GM18508 (cell line): ENCODE data around the gene OSBPL1A.
"Not testable (repeated sequence)": the region's sequence is repeated elsewhere in the genome, so short reads cannot be mapped to it uniquely, and the experiment has no call there.

Experiments
- ATAC-seq: cut with Tn5 transposase; IDR thresholded peaks from one replicate; pipeline ENCODE4 v1.9.1; 2021; ENCODE audit warnings: moderate number of reproducible peaks; ENCODE audit not compliant: insufficient read depth, unreplicated experiment

The OSBPL1A gene

DNA sequence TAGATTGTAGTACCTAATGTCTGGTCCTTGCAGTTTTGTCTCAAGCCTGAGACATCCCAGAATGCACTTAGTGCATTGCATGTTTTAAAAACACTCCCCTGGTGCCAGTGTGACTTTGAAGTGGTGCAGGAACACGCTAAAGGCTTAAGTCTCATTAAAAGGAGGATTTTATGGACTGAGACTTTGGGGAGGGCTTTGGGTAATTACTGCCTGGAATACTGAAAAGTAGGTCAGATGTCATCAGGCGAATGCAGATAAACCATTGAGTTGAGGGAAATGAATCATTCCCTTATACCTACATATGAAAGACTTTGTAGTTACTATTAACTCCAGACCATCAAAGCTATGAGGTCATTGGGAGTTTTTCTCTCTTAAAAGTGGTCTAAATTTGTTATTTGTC lies 3.0 kb upstream of the OSBPL1A start:
- no peak for ATAC-seq

DNA sequence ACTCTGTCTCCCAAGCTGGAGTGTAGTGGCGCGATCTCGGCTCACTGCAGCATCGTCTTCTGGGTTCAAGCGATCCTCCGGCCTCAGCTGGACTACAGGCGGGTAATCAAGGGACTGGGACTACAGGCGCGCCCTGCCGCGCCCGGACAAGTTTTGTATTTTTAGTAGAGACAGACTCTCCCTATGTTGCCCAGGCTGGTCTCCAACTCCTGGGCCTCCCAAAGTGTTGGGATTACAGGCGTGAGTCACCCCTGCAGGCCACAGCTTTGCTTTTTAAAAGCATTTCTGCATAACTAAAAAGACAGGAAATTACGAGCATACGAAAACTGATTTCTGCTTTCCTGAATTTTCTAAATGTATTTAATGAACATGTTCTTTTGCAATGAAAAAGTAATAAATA lies 916 bp upstream of the OSBPL1A start:
- no peak for ATAC-seq

DNA sequence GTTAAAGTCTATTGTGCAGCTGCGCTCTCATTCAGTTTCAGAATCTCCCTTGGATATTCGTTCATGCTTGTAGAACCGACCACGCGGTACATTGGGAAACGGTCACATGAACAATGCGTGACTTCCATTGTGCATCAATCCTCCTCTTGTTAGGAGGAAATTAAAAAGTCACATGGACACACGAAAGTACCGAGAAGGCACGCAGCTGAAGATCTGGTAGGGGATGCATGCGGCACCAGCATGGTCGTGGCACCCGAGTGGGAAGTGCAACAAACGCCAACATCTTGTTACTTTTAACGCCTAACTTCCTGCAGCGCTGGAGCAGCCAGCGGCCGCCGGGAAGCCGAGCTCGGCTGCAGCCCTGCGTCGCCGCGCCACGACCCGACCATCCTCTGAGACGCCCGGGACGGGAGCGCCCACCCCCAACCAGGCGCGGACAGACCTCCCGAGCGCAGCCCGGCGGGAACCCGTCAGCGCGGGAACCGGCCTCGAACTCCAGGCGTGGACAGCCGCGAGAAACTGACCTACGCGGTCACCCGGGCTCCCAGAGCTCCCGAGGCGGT lies 412 bp downstream of the OSBPL1A start:
- no peak for ATAC-seq

DNA sequence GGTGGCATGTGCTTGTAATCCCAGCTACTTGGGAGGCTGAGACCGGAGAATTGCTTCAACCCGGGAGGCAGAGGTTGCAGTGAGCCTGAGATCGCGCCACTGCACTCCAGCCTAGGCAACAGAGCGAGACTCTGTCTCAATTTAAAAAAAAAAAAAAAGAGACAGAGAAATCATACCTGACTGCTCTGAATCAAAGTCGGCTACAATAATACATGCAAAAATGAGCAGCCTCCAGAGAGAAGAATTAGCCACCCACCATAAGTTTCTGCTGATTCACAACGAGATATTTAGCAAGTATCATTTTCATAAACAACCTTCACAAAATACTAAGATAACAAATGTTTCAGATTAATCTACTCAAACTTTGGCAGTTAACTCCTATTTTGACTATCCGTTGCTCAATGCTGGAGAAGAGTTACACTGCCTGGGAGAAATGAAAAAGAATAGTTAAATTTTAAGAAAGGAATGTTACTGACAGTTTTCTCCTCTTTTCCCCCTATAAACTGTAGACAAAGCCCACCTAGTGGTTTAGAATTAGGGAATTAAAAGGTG lies 1.5 kb downstream of the OSBPL1A start:
- no peak for ATAC-seq

DNA sequence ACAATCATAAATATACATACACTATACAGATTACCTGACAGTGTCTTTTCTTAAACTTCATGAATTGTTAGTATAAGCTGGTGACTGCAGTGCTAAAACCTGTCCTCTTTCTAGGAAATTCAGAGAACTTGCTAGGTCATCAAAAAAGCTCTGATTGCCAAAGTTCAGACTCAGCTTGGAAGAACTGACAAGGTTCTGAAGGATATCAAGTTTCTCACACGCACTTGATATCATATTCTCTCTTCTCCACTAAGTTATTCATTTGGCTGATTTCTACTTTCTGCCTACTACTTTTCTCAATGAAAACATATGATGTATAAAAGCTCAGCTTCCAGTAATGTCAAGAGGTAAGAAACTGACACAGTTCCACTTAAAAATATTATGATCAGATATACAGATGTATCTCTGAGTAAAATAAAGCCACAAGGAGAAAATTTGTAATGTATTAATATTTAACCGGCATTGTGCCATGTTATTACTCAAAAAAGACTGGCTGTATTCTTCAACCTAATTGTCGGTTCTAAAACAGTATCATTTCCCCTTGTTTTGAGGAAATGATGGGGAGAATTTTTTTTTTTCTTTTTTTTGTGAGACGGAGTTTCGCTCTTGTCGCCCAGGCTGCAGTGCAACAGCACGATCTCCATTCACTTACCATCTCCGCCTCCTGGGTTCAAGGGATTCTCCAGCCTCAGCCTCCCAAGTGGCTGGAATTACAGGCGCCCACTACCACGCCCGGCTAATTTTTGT lies 2.4 kb downstream of the OSBPL1A start:
- ATAC-seq, result no peak

DNA sequence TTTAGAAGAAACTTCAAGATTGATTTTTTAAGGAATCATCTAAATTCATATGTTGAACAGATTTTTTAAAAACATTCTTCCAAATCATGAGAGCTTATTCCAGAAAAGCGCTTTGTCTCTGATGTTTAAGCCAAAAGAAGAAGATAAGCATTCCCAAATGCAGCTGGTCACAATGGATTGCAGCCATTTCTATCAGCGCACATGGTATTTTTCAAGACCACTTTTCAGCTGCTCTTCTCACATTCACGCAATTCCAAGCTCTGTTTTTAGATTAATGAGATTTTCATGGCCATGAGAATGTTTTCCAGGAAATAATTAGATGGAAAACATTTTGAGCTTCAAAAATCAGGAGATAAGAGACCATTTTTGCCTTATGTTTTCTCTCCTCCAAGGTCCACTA lies 8.7 kb downstream of the OSBPL1A start:
- ATAC-seq, result no peak

DNA sequence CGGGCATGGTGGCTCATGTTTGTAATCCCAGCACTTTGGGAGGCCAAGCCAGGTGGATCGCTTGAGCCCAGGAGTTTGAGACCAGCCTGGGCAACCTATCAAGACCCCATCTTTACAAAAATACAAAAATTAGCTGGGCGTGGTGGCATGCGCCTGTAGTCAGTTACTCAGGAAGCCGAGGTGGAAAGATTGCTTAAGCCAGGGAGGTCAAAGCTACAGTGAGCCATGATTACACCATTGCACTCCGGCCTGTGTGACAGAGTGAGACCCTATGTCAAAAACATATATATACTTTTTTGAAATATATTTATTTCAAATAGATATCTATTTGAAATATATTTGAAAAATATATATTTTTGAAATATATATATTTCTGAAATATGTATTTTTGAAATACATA lies 10.9 kb downstream of the OSBPL1A start:
- no peak for ATAC-seq

DNA sequence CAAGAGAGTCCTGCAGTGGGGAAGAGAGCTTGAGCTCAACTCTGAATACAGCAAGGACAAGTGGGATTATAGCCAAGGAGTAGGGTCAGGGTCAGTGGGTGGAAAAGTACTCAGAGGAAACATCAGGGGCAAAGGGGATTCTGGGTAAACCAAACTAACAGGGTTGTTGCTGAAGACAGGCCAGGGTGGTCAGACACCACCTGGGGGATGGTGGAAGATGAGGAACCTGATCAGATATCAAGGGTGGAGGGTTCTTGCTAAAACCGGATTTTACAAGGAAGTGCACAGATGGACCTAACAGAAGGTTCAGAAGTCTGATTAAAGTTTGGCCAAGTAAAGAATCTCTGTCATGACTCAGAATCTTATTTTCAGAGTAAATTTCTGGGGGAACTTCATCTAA lies 16.5 kb downstream of the OSBPL1A start:
- no peak for ATAC-seq

DNA sequence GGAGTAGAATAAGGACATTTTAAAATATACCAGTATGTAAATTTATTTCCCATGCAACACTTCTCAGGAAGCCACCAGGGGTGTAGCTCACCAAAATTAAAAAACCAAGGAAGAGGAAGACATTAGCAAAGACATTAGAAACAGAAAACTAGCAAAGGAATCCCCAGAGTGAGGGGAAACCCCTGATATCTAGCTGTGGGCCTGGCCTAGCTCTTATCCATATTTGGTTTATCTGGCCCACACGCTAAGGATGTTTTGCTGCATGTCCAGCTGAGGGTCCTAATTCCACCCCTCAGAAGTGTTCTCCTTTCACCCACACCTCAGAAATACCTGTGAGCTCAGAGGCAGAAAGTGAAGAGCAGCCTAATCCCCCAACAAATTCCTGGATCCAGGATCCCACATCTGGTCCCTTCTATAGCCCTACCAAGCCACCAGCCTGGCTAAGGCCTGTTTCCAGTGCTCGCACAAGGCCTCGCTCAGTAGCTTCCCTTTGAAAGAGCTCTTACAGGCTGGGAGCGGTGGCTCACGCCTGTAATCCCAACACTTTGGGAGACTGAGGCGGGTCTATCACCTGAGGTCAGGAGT lies 17.4 kb downstream of the OSBPL1A start:
- no peak for ATAC-seq

DNA sequence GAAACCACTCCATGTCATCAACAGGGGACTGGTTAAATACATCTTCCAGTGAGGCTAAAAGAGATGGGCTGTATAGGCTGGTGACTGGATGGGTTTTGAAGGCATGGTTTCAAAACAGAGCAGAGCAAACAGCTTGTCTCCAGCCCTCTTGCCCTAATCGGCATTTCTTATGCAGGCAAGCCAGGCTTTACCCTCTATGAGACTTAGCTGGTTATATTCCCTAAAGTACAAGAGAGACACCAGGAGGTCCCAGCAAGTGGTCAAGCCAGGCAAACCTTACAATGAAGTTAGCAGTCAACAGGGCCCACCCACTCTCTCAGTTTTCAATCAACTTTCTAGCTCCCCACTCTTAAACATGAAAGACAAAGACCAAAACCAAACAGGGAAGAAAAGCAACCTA lies 19.0 kb downstream of the OSBPL1A start:
- no peak for ATAC-seq

DNA sequence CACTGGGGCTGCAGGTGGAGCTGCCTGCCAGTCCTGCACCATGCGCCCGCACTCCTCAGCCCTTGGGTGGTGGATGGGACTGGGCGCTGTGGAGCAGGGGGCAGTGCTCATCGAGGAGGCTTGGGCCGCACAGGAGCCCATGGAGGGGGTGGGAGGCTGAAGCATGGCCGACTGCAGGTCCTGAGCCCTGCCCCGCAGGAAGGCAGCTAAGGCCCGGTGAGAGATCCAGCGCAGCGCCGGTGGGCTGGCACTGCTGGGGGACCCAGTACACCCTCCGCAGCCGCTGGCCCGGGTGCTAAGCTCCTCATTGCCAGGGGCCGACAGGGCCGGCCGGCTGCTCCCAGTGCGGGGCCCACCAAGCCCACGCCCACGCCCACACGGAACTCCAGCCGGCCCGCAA lies 21.1 kb downstream of the OSBPL1A start:
- not testable (repeated sequence) for ATAC-seq

DNA sequence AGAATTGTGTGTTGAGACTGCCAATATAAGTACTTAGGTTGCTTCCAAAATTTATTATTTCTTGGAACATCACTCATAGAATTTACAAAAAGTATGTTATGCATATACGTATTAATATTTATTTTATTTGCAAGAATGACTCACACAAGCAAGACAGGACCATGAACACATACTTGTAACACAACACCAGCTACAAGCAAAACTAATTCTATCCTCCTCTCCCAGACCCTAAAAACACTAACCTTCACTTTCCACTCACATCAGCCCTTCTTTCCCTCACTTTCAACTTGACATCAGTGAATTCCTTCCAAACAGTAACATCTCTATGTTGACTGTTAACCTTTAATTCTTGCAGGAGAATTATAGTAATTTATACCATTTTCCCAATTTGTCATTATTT lies 24.3 kb downstream of the OSBPL1A start:
- no peak for ATAC-seq

DNA sequence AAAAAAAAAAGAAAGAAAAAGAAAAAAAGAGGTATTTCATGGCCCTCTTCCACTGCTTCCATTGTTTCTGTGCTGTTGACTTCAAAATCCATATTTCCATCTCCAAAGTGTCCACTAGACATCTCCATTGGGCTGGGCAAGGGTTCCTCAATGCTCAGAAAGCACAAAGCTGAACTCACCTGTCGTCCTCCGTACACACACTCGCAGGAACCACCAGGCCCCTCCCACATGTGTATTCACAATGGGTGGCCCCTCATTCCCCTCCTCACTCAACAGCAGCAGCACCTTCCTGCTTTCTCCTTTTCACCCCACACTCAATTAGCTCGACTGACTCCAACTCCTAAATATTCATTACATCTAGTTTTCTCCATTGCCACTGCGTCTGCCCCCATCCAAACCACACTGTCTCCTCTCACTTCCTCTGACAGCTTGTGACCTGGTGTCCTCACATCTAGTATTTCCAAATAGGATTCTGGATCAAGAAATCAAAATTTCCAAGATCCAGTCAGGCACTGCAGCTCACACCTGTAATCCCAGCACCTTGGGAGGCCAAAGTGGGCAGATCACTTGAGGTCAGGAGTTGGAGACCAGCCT lies 25.2 kb downstream of the OSBPL1A start:
- no peak for ATAC-seq

DNA sequence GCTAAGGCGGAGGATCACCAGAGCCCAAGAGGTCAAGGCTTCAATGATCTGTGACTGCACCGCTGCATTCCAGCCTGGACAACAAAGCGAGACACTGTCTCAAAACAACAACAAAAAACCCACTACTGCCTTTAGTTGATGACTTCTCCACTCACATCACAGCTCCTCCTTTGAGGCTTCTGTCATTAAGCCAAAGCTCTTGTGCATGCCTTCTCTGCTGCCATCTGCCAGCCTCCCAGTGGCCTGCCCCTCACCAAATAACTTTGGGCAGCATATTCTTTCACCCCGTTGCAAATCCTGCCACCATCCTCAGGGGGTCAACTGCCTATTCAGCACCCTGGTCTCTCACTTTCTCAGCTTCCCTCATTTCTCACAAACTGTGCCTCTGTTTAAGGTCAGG lies 27.5 kb downstream of the OSBPL1A start:
- no peak for ATAC-seq

DNA sequence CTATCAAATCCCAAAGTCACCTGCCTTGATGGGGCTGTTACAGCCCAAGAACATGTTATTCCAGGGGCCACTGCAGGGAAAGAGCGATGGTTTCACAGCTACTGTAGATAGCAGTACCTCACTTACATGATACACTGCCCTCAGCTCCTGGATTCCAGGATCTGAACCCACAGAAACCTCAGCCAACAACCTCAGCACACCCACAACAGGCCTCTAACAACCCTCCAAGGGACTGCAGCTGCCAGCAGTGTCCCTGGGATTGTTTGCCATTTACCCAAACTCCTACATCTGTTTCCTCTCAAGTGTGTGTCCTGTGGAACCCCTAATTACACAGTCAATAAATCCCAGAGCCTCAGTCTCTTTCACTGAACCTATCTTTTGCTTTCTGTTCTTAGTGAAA lies 28.2 kb downstream of the OSBPL1A start:
- ATAC-seq, result no peak

DNA sequence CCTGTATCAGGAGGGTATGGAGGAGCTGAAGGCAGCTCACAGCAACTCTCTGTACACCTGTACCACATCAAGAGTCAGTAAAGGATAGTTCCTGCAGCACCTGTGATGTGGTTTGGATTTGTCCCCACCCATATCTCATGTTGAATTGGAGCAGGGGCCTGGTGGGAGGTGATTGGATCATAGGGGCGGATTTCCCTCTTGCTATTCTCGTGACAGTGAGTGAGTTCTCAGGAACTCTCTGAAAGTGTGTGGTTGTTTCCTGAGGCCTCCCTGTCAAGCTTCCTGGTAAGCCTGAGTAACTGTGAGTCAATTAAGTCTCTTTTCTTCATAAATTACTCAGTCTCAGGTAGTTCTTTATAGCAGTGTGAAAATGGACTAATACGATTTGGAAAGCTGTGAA lies 28.9 kb downstream of the OSBPL1A start:
- no peak for ATAC-seq

DNA sequence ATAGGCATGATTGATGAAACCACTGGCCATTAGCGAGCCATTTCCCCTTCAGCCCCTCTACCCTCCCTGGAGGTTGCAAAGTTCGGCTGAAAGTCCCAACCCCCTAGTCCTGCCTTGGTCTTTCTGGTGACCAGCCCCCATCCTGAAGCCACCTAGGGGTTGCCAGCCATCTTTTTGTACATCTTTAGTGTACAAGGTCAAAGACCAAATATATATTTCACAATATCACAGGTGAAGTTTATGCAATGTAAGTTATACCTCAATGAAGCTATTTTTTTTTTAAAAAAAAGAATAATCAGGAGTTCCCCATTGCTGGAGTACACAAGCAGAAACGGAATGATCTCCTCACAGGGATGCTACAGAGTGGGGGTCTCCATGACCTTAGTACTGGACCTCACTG lies 31.3 kb downstream of the OSBPL1A start:
- ATAC-seq, result no peak

DNA sequence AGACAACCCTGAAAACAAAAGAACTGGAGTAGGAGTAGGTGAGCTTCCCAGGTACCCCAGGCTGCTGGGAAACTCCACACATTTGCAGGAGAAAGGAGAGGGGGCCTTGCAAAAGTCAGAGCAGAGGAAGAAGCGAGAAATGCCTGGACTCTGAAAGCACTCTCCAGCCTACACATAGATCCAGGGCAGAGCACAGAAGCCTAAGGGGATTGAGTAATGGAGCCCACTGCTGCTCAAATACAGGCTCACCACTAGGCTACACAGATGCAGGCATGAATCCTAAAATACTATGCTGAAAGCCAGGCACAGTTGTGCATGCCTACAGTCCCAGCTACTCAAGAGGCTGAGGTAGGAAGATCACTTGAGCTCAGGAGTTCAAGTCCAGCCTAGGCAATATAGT lies 33.4 kb downstream of the OSBPL1A start:
- ATAC-seq, result no peak

DNA sequence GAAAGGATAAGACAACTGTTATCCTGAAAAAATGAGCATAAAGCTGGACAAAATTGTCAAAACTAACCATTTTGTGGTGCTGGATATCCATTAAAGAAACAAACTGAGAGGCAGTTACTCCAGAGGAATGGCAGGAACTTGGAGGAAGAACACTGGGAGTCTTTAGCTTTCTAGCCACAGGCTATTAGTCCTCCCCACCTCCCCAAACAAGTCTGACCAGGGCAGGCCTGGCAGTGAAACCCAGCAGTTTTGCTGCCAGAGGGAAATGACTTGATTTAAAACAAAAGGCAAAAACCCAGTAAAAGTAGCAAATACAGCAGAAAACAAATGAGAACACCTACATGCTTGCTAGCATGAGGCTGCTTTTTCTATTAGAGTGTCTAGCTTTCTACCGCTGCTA lies 34.9 kb downstream of the OSBPL1A start:
- ATAC-seq, result no peak

DNA sequence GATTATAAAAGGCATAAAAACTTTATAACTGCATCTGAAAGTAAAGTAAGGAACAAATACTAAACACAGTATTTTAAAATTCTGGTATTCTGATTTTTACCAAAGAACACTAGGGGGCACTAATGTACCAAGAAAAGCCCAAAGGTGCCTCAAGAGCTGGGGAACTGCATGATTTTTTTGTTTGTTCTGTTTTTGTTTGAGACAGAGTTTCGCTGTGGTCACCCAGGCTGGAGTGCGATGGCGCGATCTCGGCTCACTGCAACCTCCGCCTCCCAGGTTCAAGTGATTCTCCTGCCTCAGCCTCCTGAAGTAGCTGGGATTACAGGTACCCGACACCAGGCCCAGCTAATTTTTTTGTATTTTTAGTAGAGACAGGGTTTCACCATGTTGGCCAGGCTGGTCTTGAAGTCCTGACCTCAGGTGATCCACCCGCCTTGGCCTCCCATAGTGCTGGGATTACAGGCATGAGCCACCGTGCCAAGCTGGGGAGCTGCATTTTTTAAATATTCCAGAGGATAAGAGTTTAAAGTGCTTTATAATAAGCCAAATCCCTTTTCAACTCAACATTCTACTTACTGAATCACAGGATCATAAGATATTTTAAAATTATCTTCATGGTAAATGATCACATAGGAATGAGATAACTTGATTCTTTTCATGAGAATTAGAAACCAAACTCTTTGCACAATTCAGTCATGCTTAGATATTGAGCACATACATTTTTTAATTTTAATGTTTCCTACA lies 37.7 kb downstream of the OSBPL1A start:
- peak; percentile 63 for ATAC-seq

DNA sequence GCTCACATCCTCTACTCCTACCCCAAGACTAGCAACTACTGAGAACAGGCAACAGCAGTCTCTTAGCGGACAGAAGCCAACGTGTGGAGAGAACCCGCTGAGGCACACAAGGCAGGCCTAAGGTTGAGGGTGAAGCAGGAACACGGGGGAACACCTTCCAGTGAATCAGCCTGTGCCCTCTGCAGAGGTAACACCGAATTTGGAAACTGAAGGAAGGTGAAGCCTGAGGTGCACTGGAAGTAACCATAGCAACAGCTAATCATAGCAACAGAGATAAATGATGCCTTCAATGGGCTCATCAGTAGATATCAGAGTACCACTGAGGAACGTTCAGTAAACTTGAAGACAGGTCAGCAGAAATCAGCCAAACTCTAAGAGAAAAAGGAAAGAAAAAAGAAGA lies 43.3 kb downstream of the OSBPL1A start:
- ATAC-seq, result no peak
